Amygdala (tissue), 56 donors: Measurements from ENCODE around the gene FEV.

ENCODE experiments used
- DNase-seq, 56 donors: peaks; one replicate each; lab custom pipeline; 2025; lab: John Stamatoyannopoulos, UW

The FEV gene

DNA sequence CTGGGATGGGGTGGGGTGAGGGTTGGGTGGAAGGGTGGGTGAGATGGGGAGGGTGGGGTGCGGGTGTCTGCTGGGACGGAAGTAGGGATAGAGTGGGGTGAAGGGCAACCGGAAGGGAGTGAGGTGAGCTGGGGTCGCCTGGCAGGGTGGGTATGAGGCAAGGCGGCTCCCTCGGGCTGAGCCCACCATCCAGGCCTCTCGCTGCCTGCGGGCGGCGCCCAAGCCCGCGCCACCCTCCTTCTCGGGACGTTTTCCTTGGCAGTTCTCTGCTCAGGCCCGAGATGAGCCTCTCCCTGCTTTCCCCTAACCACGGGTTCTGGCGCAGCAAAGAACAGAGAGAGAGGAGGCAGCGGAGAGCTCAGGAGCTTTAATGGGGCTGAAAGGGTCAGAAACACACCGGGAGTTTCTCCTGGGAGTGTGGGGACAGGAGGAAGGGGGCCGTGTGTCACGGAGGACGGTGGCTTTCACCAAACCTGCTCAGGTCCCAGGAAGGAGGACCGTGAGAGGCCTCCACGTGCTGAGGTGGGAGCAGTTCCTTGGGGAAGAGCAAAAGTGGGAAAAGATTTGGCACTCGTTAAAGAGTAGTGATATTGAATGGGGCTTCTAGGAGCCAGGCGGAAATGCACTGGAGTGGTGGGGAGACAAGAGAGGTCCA, 4.1 kb downstream of the FEV start:
- no peak for DNase-seq

DNA sequence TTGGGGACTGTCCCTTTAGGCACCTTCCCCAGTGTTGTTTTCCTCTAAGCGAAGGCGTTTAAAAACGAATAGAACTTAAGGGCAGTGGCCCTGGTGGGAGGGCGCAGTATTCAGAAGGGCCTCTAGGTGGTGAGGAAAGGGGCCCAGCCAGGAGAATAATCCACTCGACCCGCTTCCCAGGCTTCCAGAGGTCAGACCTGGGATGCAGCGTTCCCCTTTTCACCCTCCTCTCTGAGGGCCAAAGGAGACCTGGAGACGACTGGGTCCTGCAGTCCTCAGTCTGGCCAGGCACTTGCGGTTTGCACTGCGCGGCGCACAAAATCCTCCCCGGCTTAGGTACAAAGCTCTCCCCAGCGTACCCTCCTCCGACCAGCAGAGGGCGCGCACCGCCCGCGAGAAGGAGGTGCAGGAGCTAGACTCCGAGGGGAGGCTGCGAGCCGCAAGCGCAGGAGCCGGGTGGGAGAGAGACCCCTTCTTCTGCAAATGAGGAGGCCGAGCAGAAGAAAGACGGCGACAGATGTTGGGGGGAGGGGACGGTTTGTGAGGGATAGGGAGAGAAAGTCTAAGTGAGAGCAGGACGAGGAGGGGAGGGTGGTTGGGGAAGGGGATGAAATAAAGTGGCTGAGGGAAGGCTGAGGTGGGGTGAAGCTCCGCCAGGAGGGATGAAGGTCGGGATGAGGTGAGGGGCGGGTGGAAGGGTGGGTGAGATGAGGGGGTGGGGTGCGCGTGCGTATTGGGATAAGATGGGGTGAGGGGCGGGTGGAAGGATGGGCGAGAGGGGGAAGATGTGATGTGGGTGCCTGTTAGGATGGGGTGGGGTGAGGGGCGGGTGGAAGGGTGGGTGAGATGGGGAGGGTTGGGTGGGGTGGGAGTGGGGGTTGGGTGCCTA, 4.9 kb downstream of the FEV start:
- DNase-seq, result peak in 47 of 56 donors; percentile 9 to 82 (median 46)

DNA sequence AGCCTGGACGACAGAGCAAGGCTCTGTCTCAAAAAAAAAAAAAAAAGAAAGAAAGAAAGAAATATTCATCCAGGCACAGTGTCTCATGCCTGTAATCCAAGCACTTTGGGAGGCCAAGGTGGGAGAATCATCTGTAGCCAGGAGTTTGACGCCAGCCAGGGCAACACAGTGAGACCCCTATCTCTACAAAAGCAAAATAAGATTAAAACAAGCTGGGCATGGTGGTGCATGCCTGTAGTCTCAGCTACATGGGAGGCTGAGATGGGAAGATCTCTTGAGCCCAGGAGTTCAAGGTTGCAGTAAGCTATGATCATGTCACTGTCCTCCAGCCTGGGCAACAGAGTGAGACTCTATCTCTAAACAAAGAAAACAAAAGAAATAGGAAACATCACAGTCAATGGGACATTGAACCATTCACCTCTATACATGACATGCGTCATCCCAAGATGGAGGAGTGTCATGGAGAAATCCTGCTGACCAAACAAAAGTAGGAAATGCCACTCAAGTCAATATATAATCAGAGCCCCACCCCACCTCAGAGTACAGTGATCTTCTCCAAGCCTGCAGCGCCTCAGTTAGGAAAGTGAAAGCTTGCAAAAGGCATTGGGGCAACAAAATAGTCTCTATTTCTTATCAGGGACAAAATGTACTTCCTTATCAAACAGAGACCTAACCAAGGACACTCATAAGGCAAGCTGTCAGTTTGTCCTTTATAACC, 9.8 kb downstream of the FEV start:
- DNase-seq, result no peak

DNA sequence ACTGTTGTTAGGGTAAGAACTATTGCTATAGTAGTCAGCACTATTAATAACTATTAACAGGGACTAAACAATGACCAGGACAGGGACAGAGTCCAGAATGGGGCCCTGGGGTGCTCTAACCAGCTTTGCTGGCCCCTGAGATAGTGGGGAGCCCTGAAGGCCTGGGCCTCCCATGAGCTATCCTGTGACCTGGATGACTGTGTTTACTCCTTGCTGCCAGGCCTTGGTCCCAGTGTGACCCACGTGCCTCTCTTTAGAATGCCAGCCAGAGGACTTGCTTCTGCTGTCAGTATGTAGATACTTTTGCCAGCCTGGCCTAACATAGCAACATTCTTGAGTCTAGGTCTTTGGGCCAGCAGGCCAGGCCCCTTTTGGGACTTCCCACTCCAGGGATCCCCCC, 14.1 kb downstream of the FEV start:
- no peak for DNase-seq

DNA sequence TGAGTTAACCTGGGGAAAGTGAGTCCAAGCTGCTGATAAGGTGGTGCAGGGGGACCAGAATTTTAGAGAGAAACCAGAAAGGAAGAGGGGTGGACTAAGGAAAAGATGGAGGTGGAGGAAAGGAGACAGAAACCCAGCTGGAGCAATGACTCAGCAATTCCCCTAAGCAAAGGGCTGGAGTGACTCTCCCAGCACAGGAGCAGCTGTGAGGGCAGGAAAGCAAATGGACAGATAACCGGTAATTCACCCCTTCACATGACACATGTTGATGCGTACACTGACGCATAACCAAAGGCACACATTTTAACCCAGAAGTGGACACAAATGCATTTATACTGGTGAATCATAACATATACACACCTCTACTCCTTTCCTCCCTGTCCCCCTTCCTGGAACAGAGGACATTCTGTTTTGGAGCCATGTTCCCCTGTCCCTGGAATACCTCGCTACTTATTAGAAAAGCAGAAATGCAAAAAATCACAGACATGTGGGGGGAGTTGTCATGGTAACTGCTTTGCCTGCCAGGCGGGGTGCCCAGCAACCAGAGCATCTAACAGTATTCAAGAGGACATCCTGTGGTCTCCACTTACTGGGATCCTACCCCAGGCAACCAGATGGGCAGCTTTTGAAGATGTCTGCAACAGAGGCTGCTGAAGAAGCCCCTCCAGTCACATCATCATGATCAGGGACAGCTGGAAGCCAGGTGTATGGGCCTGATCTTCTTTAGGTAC, 20.8 kb downstream of the FEV start:
- peak in 8 of 56 donors; percentile 5 to 48 (median 26) for DNase-seq

DNA sequence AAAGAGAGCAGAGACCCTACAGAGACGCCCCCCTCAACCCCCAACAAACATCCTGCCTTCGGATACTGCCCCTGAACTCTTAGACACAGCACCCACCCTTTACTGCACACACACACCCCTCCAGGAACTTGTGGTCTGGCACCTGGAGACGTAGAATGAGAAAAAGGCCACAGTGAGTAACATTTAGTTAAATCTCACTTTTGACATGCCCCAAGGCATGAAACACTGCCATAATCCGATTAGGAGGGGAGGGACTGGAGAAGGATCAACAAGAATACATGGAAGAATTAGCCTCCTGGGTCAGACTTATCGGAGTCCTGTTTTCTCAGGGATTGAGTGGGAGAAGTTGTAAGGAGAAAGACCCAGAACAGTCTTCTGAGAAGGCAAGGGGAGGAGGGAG, 21.4 kb downstream of the FEV start:
- no peak for DNase-seq

DNA sequence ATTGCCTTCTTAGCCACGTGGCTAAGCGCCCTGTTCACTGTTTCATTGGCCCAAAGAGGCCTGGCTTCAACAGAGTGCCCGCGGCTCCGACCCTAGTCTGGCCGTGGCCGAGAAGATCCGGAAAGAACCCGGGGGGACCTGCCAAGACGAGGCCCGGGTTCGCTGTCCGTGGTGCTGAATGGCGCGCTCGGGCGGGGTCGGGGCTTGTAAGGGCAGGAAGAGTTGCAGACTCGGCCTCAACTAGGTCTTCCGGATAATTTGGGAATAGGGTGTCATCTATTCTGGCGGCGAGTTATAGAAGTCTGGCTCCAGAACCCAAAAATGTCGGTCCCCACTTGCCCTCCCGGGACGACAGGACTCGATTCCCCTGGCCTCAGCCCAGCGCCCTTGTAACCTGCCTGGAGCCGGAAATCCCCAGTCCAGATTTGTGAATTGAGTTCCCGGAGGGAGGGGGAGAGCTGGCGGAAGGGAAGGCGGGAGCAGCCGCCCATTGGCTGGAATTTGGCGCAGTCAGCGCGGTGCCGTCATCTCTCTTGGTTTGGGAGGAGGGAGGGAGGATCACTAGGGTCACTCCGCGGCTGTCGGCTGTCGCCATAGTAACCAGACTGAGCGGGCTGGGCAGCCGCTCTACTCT, 22.0 kb downstream of the FEV start:
- DNase-seq, result peak in 43 of 56 donors; percentile 12 to 79 (median 52)

DNA sequence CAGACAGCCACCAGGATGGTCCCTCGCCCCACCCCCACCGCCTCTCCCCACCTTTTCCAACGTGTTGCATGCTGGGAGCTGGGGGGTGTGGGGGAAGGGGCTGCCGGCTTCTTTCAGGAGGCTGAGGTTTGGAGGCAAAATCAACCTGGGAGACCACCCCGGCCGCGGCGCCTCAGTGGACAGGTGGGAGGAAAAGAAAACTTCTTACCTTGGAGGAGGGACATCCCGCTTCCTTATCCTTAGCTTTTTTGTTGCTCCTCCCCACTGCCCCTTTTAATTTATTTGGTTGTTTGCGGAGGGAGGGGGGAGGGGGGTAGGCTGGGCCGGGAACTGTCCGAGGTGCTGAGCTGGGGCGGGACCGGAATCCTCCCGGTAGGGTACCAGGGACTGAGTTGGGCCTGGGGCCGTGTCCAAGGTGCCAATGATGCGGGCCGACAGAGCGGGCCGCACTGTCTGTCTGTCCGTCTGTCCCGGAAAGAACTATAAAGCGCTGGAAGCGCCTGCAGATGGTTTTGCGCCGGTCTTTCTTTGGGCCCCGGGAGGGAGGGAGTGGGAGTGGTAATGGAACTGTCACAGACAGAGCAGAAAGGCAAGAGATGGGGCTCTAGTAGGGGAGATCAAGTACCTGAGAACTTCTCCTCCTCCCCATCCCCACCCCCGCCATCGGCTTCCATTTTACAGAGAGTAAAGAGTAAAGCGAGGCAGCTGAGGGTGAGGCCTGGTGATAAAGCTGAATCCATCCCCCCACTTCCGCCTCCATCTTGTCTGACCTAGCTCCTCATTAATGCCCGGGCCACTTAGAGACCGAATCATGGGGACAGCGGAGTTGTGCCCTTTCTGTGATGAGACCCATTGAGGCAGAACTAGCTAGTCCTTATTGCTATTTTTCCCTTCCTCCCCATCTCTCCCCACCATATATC, 23.1 kb downstream of the FEV start:
- no peak for DNase-seq

DNA sequence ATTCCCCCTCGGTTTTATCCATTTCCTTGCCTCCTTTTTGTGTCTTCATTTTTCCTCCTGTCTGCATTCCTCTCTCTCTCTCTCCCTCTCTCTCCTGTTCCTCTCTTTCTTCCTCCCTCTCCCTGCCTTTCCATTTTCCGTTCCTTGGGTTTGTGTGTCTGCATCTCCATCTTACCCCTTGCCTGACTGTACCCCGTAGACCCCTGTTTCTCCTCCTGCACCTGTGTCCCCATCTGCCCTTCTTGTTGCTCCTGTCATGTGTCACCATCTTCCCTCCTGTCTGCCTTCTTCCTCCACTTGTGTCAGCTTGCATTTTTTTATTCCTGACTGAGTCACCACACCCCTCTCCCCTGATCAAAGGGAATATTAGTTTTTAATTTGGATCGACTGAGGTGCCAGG, 23.8 kb downstream of the FEV start:
- DNase-seq, result no peak

DNA sequence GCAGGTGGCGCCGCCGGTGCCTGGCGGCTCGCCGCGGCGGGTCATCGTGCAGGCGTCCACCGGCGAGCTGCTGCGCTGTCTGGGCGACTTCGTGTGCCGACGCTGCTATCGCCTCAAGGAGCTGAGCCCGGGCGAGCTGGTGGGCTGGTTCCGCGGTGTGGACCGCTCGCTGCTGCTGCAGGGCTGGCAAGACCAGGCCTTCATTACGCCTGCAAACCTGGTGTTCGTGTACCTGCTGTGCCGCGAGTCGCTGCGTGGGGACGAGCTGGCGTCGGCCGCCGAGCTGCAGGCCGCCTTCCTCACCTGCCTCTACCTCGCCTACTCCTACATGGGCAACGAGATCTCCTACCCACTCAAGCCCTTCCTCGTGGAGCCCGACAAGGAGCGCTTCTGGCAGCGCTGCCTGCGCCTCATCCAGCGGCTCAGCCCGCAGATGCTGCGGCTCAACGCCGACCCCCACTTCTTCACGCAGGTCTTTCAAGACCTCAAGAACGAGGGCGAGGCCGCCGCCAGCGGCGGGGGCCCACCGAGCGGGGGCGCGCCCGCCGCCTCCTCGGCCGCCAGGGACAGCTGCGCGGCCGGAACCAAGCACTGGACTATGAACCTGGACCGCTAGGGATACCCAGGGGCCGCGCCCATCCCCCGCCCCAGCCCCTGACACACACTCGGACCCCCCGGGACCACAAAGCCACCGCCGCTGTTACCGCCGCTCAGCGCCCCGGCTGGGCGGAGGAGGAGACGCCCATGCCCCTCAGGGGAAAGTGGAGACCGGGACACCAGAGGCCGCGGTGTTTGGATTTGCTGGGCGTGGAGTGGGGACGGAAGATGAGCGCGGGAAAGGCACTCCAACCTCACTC, 24.4 kb downstream of the FEV start:
- DNase-seq, result no peak

DNA sequence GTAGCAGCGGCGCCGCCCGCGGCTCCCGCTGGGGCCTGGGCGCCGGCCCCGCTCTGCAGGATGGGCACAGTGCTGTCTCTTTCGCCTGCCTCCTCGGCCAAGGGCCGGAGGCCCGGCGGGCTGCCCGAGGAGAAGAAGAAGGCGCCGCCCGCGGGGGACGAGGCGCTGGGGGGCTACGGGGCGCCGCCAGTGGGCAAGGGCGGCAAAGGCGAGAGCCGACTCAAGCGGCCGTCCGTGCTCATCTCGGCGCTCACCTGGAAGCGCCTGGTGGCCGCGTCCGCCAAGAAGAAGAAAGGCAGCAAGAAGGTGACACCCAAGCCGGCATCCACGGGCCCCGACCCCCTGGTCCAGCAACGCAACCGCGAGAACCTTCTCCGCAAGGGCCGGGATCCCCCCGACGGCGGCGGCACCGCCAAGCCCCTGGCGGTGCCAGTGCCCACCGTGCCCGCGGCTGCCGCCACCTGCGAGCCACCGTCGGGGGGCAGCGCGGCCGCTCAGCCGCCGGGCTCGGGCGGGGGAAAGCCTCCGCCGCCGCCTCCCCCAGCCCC, 25.1 kb downstream of the FEV start:
- no peak for DNase-seq

DNA sequence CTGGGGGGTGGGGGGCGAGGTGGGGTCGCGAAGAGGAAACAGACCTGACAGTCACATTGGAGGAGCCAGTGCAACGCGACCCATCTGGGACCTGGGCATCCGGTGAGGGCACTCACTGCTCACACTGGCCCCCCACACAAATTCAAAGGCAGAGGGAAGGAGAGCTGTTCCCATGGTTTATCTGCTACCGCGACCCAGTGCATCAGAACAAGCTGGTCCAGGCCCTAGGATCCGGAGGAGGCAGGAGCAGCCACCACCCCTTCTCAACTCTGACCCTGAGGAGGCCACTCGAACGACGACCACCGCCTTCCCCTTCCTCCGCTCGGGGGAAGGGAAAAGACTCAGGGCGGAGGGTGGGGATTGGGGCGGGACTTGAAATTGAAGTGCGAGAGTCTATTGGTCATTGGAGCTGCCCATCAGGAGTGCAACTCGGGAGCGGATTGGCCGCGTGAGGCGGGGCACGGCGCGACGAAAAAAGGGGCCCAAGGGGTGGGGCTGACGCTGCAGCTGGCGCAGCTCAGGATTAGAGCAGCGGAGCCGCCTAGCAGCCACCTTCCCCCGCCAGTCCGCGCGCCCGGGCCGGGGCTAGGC, 25.7 kb downstream of the FEV start, which contains the start of gene CDK5R2:
TSS of gene CDK5R2 (plus strand) at position 526 of the 591 bp plus-strand sequence. CDS start 155 bp downstream, outside the sequence.
- DNase-seq, result peak in 53 of 56 donors; percentile 15 to 90 (median 70)

DNA sequence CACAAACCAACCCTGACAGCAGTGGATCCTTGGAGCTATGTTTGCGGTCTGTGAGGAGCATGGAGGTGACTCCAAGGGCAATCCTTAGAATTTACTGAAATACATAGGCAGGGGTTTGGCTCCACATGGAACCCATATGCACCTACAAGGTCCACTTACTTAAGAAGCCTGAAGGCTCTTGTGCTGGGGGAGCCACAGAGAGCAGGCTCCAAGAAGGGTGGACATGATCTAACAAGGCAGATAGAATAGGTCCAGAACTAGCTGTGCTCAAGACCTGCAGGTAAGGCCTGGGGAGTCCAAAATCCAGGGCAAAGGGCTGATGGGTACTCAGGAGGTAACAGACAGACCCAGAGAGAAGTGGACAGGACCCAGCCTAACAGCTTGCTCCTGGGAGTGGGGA, 26.7 kb downstream of the FEV start:
- no peak for DNase-seq

DNA sequence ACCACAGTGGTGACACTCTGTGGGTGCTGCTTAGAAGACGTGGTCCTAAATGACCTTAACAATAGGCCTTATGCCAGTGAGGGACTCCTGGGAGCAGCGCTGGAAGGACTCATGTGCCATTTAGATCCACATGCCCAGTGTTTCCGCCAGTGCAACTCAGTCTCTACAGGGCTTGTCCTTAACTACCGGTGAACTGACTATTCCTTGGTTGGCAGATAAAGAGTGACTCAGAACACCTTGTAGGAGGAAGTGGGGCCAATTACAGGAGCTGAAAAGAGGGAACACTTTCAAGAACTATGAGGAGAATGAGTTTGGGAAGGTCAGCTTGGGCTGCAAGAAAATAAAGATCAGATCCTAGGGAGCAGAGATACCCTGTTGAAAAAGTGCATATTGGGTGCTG, 27.3 kb downstream of the FEV start:
- DNase-seq, result no peak

DNA sequence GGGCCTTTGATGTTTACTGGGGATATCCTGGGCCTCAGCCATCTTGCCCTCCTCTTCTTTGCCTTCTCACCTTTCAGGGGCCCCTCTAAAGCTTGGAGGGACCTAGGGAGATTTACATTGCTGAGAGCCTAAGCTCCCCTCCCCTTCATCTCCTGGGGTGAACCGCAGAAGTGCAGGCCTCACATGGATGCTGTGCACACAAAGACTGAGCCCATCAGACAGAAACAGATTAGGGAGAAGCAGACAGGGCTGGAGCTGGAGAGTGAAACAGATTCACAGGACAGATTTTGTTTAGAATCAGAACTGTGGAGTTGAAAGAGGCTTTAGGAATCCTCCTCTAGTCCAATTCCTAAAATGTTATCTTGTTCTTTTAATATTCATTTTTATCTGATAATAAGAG, 28.9 kb downstream of the FEV start:
- DNase-seq, result no peak

DNA sequence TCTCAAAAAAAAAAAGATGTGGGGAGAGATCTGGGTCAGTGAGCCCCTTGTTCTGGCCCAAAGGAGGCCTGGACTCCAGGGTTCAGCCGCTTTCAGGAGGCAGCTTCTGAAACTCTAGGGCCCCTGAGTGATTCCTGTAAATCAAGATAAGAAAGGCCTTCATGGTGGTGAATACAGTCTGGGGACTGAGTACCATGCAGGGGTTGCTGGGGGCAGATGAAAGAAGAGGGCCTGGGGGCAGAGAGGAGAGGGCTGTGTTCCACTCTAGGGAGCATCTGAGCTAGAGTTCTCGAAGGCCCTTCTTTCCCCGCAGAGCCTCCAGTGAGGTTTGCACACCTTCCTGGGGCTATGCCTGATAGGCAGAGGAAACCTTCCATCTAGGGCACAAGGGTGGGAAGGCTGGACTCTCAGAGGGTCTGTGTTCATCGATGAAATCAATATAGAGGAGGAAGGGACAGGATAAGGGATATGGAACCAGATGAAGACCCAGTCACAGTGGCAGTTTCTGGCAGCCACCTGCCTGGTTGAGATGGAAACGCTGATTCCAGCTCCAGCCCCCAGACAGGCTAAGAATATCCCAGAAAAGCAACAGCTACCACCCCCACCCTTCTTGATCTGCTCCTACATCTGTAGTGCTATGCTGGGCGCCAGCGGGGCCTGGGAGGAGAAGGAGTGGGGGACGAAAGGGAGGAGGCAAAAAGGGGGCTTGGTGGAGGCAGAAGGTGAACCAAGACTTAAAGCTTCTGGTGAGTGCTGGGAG, 30.3 kb downstream of the FEV start:
- DNase-seq, result peak in 28 of 56 donors; percentile 6 to 75 (median 34)
